ENCODE measurements around the gene TMPRSS9.

- TF ChIP-seq, protein P1, sequence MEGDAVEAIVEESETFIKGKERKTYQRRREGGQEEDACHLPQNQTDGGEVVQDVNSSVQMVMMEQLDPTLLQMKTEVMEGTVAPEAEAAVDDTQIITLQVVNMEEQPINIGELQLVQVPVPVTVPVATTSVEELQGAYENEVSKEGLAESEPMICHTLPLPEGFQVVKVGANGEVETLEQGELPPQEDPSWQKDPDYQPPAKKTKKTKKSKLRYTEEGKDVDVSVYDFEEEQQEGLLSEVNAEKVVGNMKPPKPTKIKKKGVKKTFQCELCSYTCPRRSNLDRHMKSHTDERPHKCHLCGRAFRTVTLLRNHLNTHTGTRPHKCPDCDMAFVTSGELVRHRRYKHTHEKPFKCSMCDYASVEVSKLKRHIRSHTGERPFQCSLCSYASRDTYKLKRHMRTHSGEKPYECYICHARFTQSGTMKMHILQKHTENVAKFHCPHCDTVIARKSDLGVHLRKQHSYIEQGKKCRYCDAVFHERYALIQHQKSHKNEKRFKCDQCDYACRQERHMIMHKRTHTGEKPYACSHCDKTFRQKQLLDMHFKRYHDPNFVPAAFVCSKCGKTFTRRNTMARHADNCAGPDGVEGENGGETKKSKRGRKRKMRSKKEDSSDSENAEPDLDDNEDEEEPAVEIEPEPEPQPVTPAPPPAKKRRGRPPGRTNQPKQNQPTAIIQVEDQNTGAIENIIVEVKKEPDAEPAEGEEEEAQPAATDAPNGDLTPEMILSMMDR (IDR thresholded peaks at IDR 0.05): no peak
- no peak for TF ChIP-seq POLR2A (IDR thresholded peaks at IDR 0.05)
These were observed 17.3 kb upstream of the TMPRSS9 start for GRCh38 chr19:2342656-2343288.
